ENCODE measurements around the gene PLA2G4D.

The PLA2G4D gene

GRCh38 chr15:42066764-42067415, 27.5 kb downstream of the PLA2G4D start:
- H3K4me3 ChIP-seq (ENCODE audit: low read length), result no peak overlapping the region
- no peak for TF ChIP-seq ZNF274 (IDR thresholded peaks at IDR 0.05; ENCODE audit: low read depth, low read length)

- no peak for TF ChIP-seq ZNF274 (IDR thresholded peaks at IDR 0.05; ENCODE audit: low read depth, low read length)
- no peak overlapping the region for H3K4me3 ChIP-seq (ENCODE audit: low read length)
Observed at GRCh38 chr15:42065468-42065867, 28.9 kb downstream of the PLA2G4D start.

DNA sequence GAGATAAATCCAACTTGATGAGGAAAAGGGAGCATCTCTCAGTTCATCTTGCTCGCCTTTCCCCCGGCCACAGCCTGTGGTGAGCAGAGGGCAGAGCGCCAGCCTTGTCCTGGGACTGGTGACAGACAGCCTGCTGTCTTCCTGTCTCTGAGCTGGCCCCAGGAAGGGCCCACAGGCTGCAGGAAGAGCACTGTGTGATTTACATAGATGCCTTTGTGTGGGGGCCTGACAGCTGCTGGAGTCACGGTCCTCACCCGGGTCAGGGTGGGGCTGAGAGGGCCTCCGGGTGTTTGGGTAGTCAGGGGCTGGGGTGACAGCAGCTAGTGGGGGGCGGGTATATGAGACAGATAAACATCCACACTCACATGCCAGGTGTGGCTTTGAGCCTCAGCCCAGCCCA, 29.3 kb downstream of the PLA2G4D start:
- TF ChIP-seq ZNF274 (IDR thresholded peaks at IDR 0.05; ENCODE audit: low read depth, low read length), result no peak
- no peak overlapping the region for H3K4me3 ChIP-seq (ENCODE audit: low read length)

GRCh38 chr15:42064271-42064670, 30.1 kb downstream of the PLA2G4D start:
- no peak for TF ChIP-seq ZNF274 (IDR thresholded peaks at IDR 0.05; ENCODE audit: low read depth, low read length)
- no peak overlapping the region for H3K4me3 ChIP-seq (ENCODE audit: low read length)

- no peak for TF ChIP-seq ZNF274 (IDR thresholded peaks at IDR 0.05; ENCODE audit: low read depth, low read length)
- no peak overlapping the region for H3K4me3 ChIP-seq (ENCODE audit: low read length)
Observed at GRCh38 chr15:42063122-42063848, 31.1 kb downstream of the PLA2G4D start.

GRCh38 chr15:42062284-42062806, 32.0 kb downstream of the PLA2G4D start:
- no peak for TF ChIP-seq ZNF274 (IDR thresholded peaks at IDR 0.05; ENCODE audit: low read depth, low read length)
- no peak overlapping the region for H3K4me3 ChIP-seq (ENCODE audit: low read length)

DNA sequence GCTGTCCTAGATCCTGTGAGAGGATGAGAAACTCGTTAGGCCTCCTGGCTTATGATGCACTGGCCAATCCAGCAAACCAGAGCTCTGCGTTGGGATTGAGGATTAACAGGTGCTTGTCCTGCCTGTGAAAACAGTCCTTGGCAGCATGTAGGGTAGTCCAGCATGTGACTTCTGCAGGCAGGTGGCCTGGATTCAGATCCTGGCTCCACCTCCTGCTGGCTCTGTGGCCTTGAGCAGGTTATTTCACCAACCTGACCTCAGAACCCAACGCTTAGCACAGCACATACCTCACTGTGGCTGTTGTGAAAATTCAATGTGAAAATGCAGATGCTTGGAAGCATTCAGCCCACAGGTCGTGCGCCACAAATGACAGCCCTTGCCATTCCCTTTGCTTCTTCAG, 33.6 kb downstream of the PLA2G4D start:
- H3K4me3 ChIP-seq (ENCODE audit: low read length), result no peak overlapping the region
- no peak for TF ChIP-seq ZNF274 (IDR thresholded peaks at IDR 0.05; ENCODE audit: low read depth, low read length)

GRCh38 chr15:42060477-42060763, 33.9 kb downstream of the PLA2G4D start:
- no peak for TF ChIP-seq ZNF274 (IDR thresholded peaks at IDR 0.05; ENCODE audit: low read depth, low read length)
- no peak overlapping the region for H3K4me3 ChIP-seq (ENCODE audit: low read length)

- no peak for TF ChIP-seq ZNF274 (IDR thresholded peaks at IDR 0.05; ENCODE audit: low read depth, low read length)
- H3K4me3 ChIP-seq (ENCODE audit: low read length), result no peak overlapping the region
Observed at GRCh38 chr15:42059661-42060476, 34.5 kb downstream of the PLA2G4D start.

DNA sequence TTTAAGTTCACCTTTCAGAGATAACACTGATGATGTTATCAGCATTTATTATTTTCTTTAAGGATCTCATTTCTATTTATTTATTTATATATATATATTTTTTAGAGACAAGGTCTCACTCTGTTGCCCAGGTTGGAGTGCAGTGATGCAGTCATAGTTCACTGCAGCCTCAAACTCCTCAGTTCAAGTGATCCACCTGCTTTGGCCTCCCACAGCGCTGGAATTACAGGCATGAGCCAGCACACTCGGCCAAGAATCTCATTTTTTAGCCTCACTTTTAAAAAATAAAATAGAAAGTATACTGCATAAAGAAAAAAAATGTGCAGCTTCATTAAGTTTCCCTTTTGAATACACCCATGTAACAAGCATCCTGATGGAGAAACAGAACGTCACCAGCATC, 35.6 kb downstream of the PLA2G4D start:
- no peak overlapping the region for H3K4me3 ChIP-seq (ENCODE audit: low read length)
- TF ChIP-seq ZNF274 (IDR thresholded peaks at IDR 0.05; ENCODE audit: low read depth, low read length), result no peak

- no peak overlapping the region for H3K4me3 ChIP-seq (ENCODE audit: low read length)
- no peak for TF ChIP-seq ZNF274 (IDR thresholded peaks at IDR 0.05; ENCODE audit: low read depth, low read length)
Observed at GRCh38 chr15:42057799-42058646, 36.3 kb downstream of the PLA2G4D start.

DNA sequence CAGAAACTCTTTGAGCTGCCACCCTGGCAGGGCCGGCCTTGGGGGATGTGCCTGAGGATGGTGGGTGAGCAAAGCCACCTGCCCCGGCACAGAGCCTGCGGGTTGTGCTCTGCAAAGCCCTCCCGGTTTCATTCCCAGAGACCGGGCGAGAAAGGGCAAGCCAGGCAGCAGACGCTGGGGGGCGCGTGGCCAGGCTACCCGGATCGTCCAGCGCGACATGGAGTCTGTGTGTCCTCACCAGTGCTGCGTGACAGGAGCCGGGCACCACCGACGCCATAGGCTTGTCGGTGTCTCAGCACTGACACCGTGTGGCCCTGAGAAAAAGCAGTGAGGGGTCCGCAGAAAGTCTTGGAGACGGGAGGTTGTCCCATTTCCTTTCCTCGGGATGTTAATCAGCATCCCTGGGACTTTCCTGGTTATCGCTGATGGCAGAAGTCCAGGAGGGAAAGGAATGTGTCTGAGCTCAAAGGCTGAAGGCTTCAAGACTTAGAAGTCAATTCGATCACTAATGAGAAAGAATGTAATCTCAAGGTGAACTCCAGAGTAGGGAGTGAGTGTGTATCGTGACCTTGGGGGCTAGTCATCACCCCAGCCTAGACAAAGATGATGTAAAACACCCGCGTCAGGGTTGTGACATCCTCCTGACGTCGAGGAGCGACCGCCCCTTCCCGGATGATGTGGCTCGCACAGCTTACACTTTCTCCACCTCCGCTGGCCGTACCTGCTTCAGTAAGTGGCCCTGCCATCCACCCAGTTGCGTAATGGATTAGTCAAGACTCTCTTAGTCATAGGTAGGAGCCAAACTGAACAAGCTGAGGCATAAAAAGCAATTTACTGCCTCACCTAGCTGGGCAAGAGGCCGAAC, 37.2 kb downstream of the PLA2G4D start:
- no peak overlapping the region; the same call in 1 of the 2 replicates for H3K4me3 ChIP-seq (ENCODE audit: low read length)
- no peak for TF ChIP-seq ZNF274 (IDR thresholded peaks at IDR 0.05; ENCODE audit: low read depth, low read length)

DNA sequence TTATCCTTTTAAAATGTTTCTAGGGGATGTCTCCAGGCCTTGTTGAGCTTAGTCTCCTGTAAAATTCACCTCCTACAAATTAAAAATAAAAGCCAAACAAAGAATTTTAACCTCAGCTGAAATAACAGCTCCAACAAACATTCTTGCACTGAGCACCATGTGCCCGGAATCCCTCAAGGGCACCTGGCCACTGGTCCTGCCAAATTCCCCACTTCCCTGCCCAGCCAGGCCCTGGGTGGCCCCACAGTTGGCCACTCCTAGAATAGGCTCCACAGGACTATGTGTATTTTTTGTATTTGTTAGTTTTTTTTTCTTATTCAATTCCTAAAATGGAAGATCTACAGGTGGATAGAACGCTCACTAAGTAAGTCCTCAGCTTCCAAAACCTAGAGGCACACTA, 40.4 kb downstream of the PLA2G4D start:
- no peak overlapping the region for H3K4me3 ChIP-seq (ENCODE audit: low read length)
- no peak for TF ChIP-seq ZNF274 (IDR thresholded peaks at IDR 0.05; ENCODE audit: low read depth, low read length)

Data from GM08714 (cell line).